Esophagus squamous epithelium (tissue), 4 donors: Measurements from ENCODE around the gene B3GALNT2.

Experiments
- CTCF ChIP-seq, 6 experiments: fragments of 450-650 bp in 4 of 6; fragments of 200-600 bp in 2 of 6; sonication (generic) in 2 of 6; IDR thresholded peaks; one replicate each; pipeline ENCODE4 v1.5.1; 2016 to 2019; ENCODE audit warnings: antibody characterized with exemption in 6 of 6, mild to moderate bottlenecking in 4 of 6, moderate library complexity in 4 of 6
- POLR2A ChIP-seq, 4 donors: fragments of 450-650 bp; IDR thresholded peaks; one replicate each; pipeline ENCODE4 v1.6.1; 2017; ENCODE audit warnings: antibody characterized with exemption in 4 of 4, mild to moderate bottlenecking in 4 of 4, moderate library complexity in 3 of 4

GRCh38 chr1:235504122-235504493 is at the start of gene B3GALNT2:
- TF ChIP-seq POLR2A (IDR thresholded peaks at IDR 0.05): peak in 3 of 4 donors; percentile 65 to 94 (median 89)
- TF ChIP-seq CTCF (IDR thresholded peaks at IDR 0.05): no peak
